HG02885 (cell line): Measurements from ENCODE around the gene WNT2B.
"Not testable (repeated sequence)": the region's sequence is repeated elsewhere in the genome, so short reads cannot be mapped to it uniquely, and the experiment has no call there.

Experiments used
- ATAC-seq: cut with Tn5 transposase; IDR thresholded peaks from one replicate; pipeline ENCODE4 v1.9.1; 2021; ENCODE audit warnings: mild to moderate bottlenecking; ENCODE audit not compliant: unreplicated experiment, poor library complexity

The WNT2B gene

GRCh38 chr1:112508278-112509004 lies at the start of gene WNT2B:
WNT2B (plus strand) TSS chr1:112508965; CDS start chr1:112509263, 298 bp downstream.
- peak; percentile 63 for ATAC-seq

DNA sequence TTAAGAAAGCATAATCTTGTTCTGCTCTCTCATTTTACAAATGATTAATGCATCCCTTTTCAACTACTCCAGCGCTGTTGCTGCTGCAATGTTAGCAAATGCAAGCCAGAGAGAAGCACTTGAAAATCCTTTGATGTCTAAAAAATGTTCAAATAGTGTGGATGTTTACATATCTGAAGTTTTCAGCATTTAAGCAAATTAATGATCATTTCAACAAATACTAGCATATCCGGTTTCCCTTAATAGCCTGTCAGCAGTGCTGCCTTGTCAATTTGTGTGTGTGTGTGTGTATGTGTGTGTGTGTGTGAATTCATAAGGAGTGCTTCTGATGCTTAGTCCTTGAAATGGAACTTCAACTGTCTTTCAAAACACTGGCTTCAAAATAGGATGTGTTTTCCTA lies 48.1 kb upstream of the WNT2B start:
- no peak for ATAC-seq

- ATAC-seq, result no peak
These were observed 47.4 kb upstream of the WNT2B start for GRCh38 chr1:112461200-112461871.

DNA sequence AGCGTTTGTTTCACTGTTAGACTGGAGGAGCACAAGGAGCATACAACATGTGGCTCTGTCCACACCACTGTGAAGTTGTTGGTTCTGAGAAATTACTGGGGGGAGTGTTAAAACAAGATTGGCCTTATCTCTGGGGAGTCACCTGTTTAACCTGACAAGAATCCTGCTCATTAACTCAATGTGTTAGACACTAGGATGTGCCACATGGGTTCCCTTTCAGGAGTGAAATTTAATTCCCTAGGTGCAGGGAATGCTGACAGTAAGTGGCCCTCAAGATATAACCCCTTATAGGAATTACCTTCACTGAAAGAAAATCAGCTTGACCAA lies 45.8 kb upstream of the WNT2B start:
- no peak for ATAC-seq

DNA sequence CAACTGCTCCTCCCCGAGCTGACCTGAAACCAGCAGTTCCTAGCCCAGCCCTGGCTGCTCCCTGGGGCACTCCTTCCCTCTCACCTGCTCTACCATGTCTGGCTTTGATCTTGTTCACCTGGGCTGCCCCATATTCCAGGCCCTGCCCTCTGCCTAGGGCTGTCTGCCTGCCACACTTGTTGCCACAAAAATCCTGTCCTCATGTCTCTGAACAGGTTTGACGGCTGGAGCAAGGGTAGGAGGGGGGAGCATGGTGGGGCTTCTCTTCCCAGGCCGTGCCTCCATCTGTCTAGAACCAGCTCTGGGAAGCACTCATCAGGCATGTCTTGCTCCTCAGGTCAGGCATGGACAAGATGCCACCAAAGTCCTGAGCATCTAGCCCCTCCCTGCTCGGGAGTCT lies 44.3 kb upstream of the WNT2B start:
- no peak for ATAC-seq

DNA sequence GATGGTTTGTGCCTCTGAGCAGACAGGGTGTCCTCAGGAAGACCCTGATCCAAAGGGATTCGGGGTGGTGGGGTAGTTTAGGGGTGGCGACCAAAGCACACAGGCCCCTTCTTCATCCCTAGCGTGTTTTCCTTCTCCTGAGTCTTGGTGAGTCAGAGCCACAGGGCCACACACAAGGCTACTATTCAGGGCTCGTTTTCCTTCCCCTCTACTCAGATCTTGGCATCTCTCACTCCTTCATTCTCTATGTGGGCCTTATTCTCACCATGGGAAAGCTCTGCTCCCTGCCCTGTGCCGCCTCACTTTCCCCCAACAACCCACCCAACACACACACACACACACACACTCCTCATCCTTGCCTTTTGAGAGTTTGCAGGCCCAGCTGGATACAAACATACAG lies 43.6 kb upstream of the WNT2B start:
- ATAC-seq, result no peak

- ATAC-seq, result peak; percentile 88
These were observed 42.6 kb upstream of the WNT2B start for GRCh38 chr1:112466078-112466660.

DNA sequence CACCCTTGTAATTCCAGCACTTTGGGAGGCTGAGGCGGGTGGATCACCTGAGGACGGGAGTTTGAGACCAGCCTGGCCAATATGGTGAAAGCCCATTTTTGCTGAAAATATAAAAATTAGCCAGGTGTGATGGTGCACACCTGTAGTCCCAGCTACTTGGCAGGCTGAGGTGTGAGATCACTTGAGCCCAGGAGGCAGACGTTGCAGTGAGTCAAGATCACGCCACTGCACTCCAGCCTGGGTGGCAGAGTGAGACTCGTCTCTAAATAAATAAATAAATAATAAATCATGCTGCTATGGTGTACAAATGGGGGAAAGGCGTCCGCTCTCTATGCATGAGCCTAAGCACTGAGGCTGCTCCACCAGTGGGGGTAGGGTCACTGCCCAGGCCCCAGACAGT lies 38.4 kb upstream of the WNT2B start:
- not testable (repeated sequence) for ATAC-seq

- no peak for ATAC-seq
These were observed 37.8 kb upstream of the WNT2B start for GRCh38 chr1:112470966-112471365.

- no peak for ATAC-seq
These were observed 36.6 kb upstream of the WNT2B start for GRCh38 chr1:112472142-112472541.

- ATAC-seq, result no peak
These were observed 31.2 kb upstream of the WNT2B start for GRCh38 chr1:112477550-112477949.

- ATAC-seq, result no peak
These were observed 30.5 kb upstream of the WNT2B start for GRCh38 chr1:112478314-112478713.

DNA sequence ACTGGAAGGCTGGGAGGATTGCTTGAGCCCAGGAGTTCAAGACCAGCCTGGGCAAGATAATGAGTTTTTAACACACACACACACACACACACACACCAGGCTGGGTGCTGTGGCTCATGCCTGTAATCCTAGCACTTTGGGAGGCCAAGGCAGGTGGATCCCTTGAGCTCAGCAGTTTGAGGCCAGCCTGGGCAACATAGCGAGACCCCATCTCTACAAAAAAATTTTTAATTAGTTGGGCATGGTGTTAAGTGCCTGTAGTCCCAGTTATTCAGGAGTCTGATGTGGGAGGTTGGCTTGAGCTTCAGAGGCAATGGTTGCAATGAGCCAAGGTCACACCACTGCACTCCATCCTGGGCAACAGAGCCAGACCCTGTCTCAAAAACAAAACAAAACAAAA lies 22.7 kb upstream of the WNT2B start:
- ATAC-seq, result not testable (repeated sequence)

DNA sequence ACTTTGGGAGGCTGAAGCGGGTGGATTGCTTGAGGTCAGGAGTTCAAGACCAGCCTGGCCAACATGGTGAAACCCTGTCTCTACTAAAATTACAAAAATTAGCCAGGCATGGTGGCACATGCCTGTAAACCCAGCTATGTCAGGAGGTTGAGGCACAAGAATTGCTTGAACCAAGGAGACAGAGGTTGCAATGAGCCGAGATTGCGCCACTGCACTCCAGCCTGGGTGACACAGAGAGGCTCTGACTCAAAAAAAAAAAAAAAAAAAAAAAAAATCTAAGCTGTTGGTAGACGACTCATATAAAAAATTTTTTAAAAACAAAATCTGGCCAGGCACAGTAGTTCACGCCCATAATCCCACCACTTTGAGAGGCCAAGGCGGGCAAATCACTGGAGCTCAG lies 21.1 kb upstream of the WNT2B start:
- ATAC-seq, result not testable (repeated sequence)

GRCh38 chr1:112488141-112488540 lies 20.6 kb upstream of the WNT2B start:
- no peak for ATAC-seq

DNA sequence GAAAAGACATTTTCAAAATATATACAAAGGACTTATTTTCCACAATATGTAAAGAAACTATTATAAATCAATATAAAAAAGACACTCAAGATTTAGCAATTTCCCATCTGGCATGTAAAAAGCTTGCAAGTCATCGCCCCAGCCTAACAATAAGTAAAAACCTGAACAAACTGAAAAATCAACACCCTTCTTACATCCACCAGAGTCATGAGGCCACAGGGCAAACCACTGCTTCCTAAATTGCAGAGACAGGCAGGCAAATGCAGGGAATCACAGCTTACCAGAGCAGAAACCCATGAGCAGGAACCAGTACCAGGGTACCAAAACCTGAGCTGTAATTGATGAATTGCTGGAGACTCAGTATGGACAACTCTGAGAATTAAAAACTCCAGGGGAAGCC lies 16.7 kb upstream of the WNT2B start:
- no peak for ATAC-seq

GRCh38 chr1:112493351-112493750 lies 15.4 kb upstream of the WNT2B start:
- no peak for ATAC-seq

- no peak for ATAC-seq
These were observed 12.5 kb upstream of the WNT2B start for GRCh38 chr1:112496290-112496689.

- no peak for ATAC-seq
These were observed 6.7 kb upstream of the WNT2B start for GRCh38 chr1:112501810-112502641.

DNA sequence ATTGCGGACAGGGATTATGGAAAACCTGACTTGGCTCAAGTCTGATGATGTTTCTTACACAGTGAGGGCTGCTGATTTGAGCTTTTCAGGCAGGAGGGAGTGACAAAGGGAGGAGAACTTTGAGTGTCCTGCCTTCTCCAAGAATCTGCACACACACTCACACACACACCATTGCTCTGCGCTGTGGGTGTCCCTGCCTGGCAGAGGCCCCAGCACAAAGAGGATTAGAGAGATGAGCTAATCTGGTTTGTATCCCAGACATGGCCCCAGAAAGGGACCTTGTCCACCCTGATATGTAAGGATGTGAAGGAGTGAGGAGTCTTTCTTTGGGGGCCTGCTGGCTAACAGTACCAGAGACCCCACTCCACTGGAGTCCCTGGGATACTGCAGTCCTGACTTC lies 5.9 kb upstream of the WNT2B start:
- ATAC-seq, result no peak
